ENCODE measurements around the gene HOXD10. TPM values are rescaled to one million over a fixed set of nuclear protein-coding genes. Genes with fewer than 3 reads are reported as not detected.
A peak's percentile ranks its signal among the peaks of the same experiment; 100 is the strongest.

Gene HOXD10
- total RNA-seq, 2 donors from 2014 or later, result 10.4 to 32.5 TPM

GRCh38 chr2:176128982-176129796 lies 12.6 kb downstream of the HOXD10 start, which contains the start of gene HOXD8:
HOXD8 (plus strand) TSS chr2:176129705; CDS start chr2:176130367, 662 bp downstream.
- TF ChIP-seq POLR2A (IDR thresholded peaks at IDR 0.05), result no peak
- TF ChIP-seq CTCF (IDR thresholded peaks at IDR 0.05), result peak in 1 of 4 experiments; percentile 20
- TF ChIP-seq POLR2AphosphoS5 (IDR thresholded peaks at IDR 0.05), result peak; percentile 48
- intact Hi-C loops (cut with DNase I), result loop anchor here (5.0 to 10.0 kb wide), 2 partner anchors 686 to 1018 kb away; no protein-coding TSS in a partner anchor
- H3K36me3 ChIP-seq, result no peaks in the 10 kb centered on the region
- WGBS, result 4% methylated on average over 64 of the region's 64 CpGs
- no peaks in the 10 kb centered on the region for H3K27me3 ChIP-seq (replicated peaks; ENCODE audit: insufficient read depth)
- DNase-seq (ENCODE audit: low spot score), result no peak
- peak within 1 kb of the TSS; percentile 39 to 52 for H3K4me3 ChIP-seq
- H3K9me3 ChIP-seq, result no peaks in the 10 kb centered on the region
- peak within 1 kb of the TSS; percentile 72 to 81 for H3K27ac ChIP-seq
- H3K4me1 ChIP-seq (replicated peaks), result no peaks in the 10 kb centered on the region

- Histone ChIP-seq H3K9me3 (no peaks in the 10 kb centered on the region), H3K27ac (peak overlapping the region; percentile 72 to 81), H3K27me3 (replicated peaks; ENCODE audit: insufficient read depth) (no peaks in the 10 kb centered on the region), H3K4me1 (replicated peaks) (no peaks in the 10 kb centered on the region), H3K36me3 (no peaks in the 10 kb centered on the region), H3K4me3 (peak overlapping the region; percentile 39 to 52)
- TF ChIP-seq CTCF (IDR thresholded peaks at IDR 0.05) (no peak), POLR2AphosphoS5 (IDR thresholded peaks at IDR 0.05) (no peak), POLR2A (IDR thresholded peaks at IDR 0.05) (no peak)
- WGBS, result 2% methylated on average over 43 of the region's 43 CpGs
- intact Hi-C loops (cut with DNase I), result loop anchor here (5.0 to 10.0 kb wide), 2 partner anchors 685 to 1018 kb away; no protein-coding TSS in a partner anchor
- DNase-seq (ENCODE audit: low spot score), result no peak
Measured at GRCh38 chr2:176129813-176130146, 13.2 kb downstream of the HOXD10 start.

- no peaks in the 10 kb centered on the region for H3K9me3 ChIP-seq
- intact Hi-C loops (cut with DNase I), result no loop called here
- DNase-seq (ENCODE audit: low spot score), result no peak
- no peaks in the 10 kb centered on the region for H3K4me1 ChIP-seq (replicated peaks)
- 2% methylated on average over 35 of the region's 100 CpGs for WGBS
- no peaks in the 10 kb centered on the region for H3K27me3 ChIP-seq (replicated peaks; ENCODE audit: insufficient read depth)
- H3K4me3 ChIP-seq, result peak overlapping the region; percentile 39 to 52
- H3K27ac ChIP-seq, result peak overlapping the region; percentile 72 to 81
- no peak for TF ChIP-seq CTCF (IDR thresholded peaks at IDR 0.05)
- no peak for TF ChIP-seq POLR2A (IDR thresholded peaks at IDR 0.05)
- TF ChIP-seq POLR2AphosphoS5 (IDR thresholded peaks at IDR 0.05), result no peak
- H3K36me3 ChIP-seq, result no peaks in the 10 kb centered on the region
Measured at GRCh38 chr2:176130147-176130956, 13.8 kb downstream of the HOXD10 start.

GRCh38 chr2:176130957-176131847 lies 14.6 kb downstream of the HOXD10 start:
- H3K9me3 ChIP-seq, result no peaks in the 10 kb centered on the region
- no peak for DNase-seq (ENCODE audit: low spot score)
- no peaks in the 10 kb centered on the region for H3K36me3 ChIP-seq
- no peaks in the 10 kb centered on the region for H3K27me3 ChIP-seq (replicated peaks; ENCODE audit: insufficient read depth)
- 49% methylated on average over 15 of the region's 15 CpGs for WGBS
- TF ChIP-seq CTCF (IDR thresholded peaks at IDR 0.05), result no peak
- TF ChIP-seq POLR2A (IDR thresholded peaks at IDR 0.05), result no peak
- TF ChIP-seq POLR2AphosphoS5 (IDR thresholded peaks at IDR 0.05), result no peak
- peak overlapping the region; percentile 72 to 81 for H3K27ac ChIP-seq
- no peaks in the 10 kb centered on the region for H3K4me1 ChIP-seq (replicated peaks)
- peak overlapping the region; percentile 39 to 52 for H3K4me3 ChIP-seq
- intact Hi-C loops (cut with DNase I), result no loop called here
